ENCODE data around the gene TMX4.
A peak's percentile ranks its signal among the peaks of the same experiment; 100 is the strongest.

The TMX4 gene

GRCh38 chr20:8019246-8019997 lies at the start of gene TMX4:
Gene TMX4, minus strand, starts transcription at chr20:8019761. Its CDS starts 148 bp downstream, at chr20:8019613.
- peak; percentile 52 for TF ChIP-seq CTCF (IDR thresholded peaks at IDR 0.05; ENCODE audit: borderline replicate concordance, insufficient read depth, low read depth, low read length)
- peak within 1 kb of the TSS; percentile 80 for H3K4me3 ChIP-seq (ENCODE audit: low read depth, low read length)

GRCh38 chr20:8067082-8067481 lies 47.5 kb upstream of the TMX4 start:
- no peak overlapping the region for H3K4me3 ChIP-seq (ENCODE audit: low read depth, low read length)
- TF ChIP-seq CTCF (IDR thresholded peaks at IDR 0.05; ENCODE audit: borderline replicate concordance, insufficient read depth, low read depth, low read length): no peak

- no peak for TF ChIP-seq CTCF (IDR thresholded peaks at IDR 0.05; ENCODE audit: borderline replicate concordance, insufficient read depth, low read depth, low read length)
- no peak overlapping the region for H3K4me3 ChIP-seq (ENCODE audit: low read depth, low read length)
Observed at GRCh38 chr20:8066662-8067061, 47.1 kb upstream of the TMX4 start.

- no peak for TF ChIP-seq CTCF (IDR thresholded peaks at IDR 0.05; ENCODE audit: borderline replicate concordance, insufficient read depth, low read depth, low read length)
- no peak overlapping the region for H3K4me3 ChIP-seq (ENCODE audit: low read depth, low read length)
Observed at GRCh38 chr20:8065691-8066090, 46.1 kb upstream of the TMX4 start.

- H3K4me3 ChIP-seq (ENCODE audit: low read depth, low read length): no peak overlapping the region
- no peak for TF ChIP-seq CTCF (IDR thresholded peaks at IDR 0.05; ENCODE audit: borderline replicate concordance, insufficient read depth, low read depth, low read length)
Observed at GRCh38 chr20:8062756-8063155, 43.2 kb upstream of the TMX4 start.

- H3K4me3 ChIP-seq (ENCODE audit: low read depth, low read length): no peak overlapping the region
- TF ChIP-seq CTCF (IDR thresholded peaks at IDR 0.05; ENCODE audit: borderline replicate concordance, insufficient read depth, low read depth, low read length): no peak
Observed at GRCh38 chr20:8061861-8062518, 42.4 kb upstream of the TMX4 start.

GRCh38 chr20:8060977-8061376 lies 41.4 kb upstream of the TMX4 start:
- H3K4me3 ChIP-seq (ENCODE audit: low read depth, low read length): no peak overlapping the region
- TF ChIP-seq CTCF (IDR thresholded peaks at IDR 0.05; ENCODE audit: borderline replicate concordance, insufficient read depth, low read depth, low read length): no peak
